ENCODE data around the gene ATG3. TPM values are rescaled to one million over a fixed set of nuclear protein-coding genes. Genes with fewer than 3 reads are reported as not detected.

ATG3 gene
- total RNA-seq, 1 experiment from 2014 or later: 59.3 TPM

GRCh38 chr3:112486811-112487505 lies 74.8 kb downstream of the ATG3 start:
- H3K4ac ChIP-seq (ENCODE audit: low read depth, low read length): no peak overlapping the region
- no peaks in the 10 kb centered on the region for H3K27me3 ChIP-seq (ENCODE audit: insufficient read depth, low read length)
- no peak for TF ChIP-seq CTCF (conservative IDR thresholded peaks at IDR 0.05)
- no peaks in the 10 kb centered on the region for H3K23me2 ChIP-seq (ENCODE audit: insufficient read length, low read depth, low read length, poor library complexity, severe bottlenecking)
- no peak overlapping the region for H2AK5ac ChIP-seq (ENCODE audit: insufficient read length, low read length)
- no peak overlapping the region for H3K14ac ChIP-seq (ENCODE audit: insufficient read depth, low read length)
- no peaks in the 10 kb centered on the region for H3K36me3 Mint-ChIP-seq (ENCODE audit: insufficient read depth in 1 of 3, low read depth in 3 of 3)
- no peak overlapping the region for H3K27ac ChIP-seq (ENCODE audit: insufficient read length, low read depth, low read length)
- no peak overlapping the region for H2BK15ac ChIP-seq (ENCODE audit: low read depth, low read length)
- H2BK20ac ChIP-seq (ENCODE audit: low read depth, low read length, poor library complexity, severe bottlenecking): no peak overlapping the region
- H3K27me3 Mint-ChIP-seq (ENCODE audit: low read depth): no peaks in the 10 kb centered on the region
- H4K91ac ChIP-seq (ENCODE audit: insufficient read length, low read depth, low read length): no peak overlapping the region
- H2AFZ ChIP-seq (ENCODE audit: low read length): no peak overlapping the region
- H3K9ac ChIP-seq (ENCODE audit: extremely low read depth, insufficient read length, low read length): no peak overlapping the region
- H3K4me2 ChIP-seq (ENCODE audit: insufficient read depth, insufficient read length, low read length): no peak overlapping the region
- H3K9me3 Mint-ChIP-seq: no peaks in the 10 kb centered on the region
- no peak overlapping the region for H2BK12ac ChIP-seq (ENCODE audit: insufficient read length, low read depth, low read length)
- no peaks in the 10 kb centered on the region for H3K4me1 Mint-ChIP-seq
- H3K18ac ChIP-seq (ENCODE audit: insufficient read length, low read depth, low read length): no peak overlapping the region
- no peak overlapping the region for H3K4me3 Mint-ChIP-seq
- H3K79me2 ChIP-seq (ENCODE audit: insufficient read depth, low read length): no peaks in the 10 kb centered on the region
- no peak overlapping the region for H4K8ac ChIP-seq (replicated peaks; ENCODE audit: insufficient read length, low read depth, low read length)
- H3K27ac Mint-ChIP-seq: no peak overlapping the region
- no peak for DNase-seq
- no peak overlapping the region for H3K56ac ChIP-seq (ENCODE audit: insufficient read length, low read depth, low read length)
- H3K9me3 ChIP-seq (ENCODE audit: control insufficient read depth, low read depth, low read length): no peaks in the 10 kb centered on the region
- H4K20me1 ChIP-seq (ENCODE audit: control insufficient read depth, insufficient read depth, insufficient read length): no peaks in the 10 kb centered on the region
- H2BK5ac ChIP-seq (ENCODE audit: insufficient read length, low read length): no peak overlapping the region
- H3K79me1 ChIP-seq (ENCODE audit: insufficient read depth, low read depth, low read length, poor library complexity, severe bottlenecking): no peaks in the 10 kb centered on the region
- H3K4me1 ChIP-seq (ENCODE audit: insufficient read depth, low read length): no peaks in the 10 kb centered on the region
- no peak overlapping the region for H3T11ph ChIP-seq (ENCODE audit: low read length)
- H2BK120ac ChIP-seq (ENCODE audit: low read depth, low read length, poor library complexity, severe bottlenecking): no peak overlapping the region
- H4K5ac ChIP-seq (ENCODE audit: insufficient read length, low read depth, low read length): no peak overlapping the region
- H3K23ac ChIP-seq (ENCODE audit: insufficient read length, low read depth, low read length): no peak overlapping the region
- WGBS (ENCODE audit: extremely low coverage, insufficient read length, low lambda C conversion rate): no CpG with 5 or more reads among the region's 7 CpGs

Data from H9 (cell line).